Measurements from ENCODE around the gene ZNF227.
"Not testable (repeated sequence)": the region's sequence is repeated elsewhere in the genome, so short reads cannot be mapped to it uniquely, and the experiment has no call there.

Gene ZNF227

GRCh38 chr19:44212250-44212865, at the start of gene ZNF227:
Gene ZNF227 (plus strand): TSS chr19:44212532. CDS start chr19:44217793, 5,261 bp downstream.
- Histone ChIP-seq H3K27ac (peak within 1 kb of the TSS; percentile 31 to 92 (median 83)), H3K4me3 (peak within 1 kb of the TSS; percentile 59 to 86 (median 69))

GRCh38 chr19:44163789-44164188, 48.5 kb upstream of the ZNF227 start:
- H3K4me3 ChIP-seq, result no peak overlapping the region

GRCh38 chr19:44164327-44164672, 48.0 kb upstream of the ZNF227 start:
- Histone ChIP-seq H3K27ac (peak overlapping the region in 13 of 21 experiments; percentile 8 to 93 (median 89)), H3K4me3 (peak overlapping the region; percentile 56 to 81 (median 68))

More at GRCh38 chr19:44163789-44164188, 48.5 kb upstream of the ZNF227 start:
- H3K27ac ChIP-seq, result no peak overlapping the region

- peak within 1 kb of the TSS; percentile 56 to 81 (median 68) for H3K4me3 ChIP-seq
- peak within 1 kb of the TSS; percentile 67 to 93 (median 87) for H3K27ac ChIP-seq
Observed at GRCh38 chr19:44164673-44165512, 47.4 kb upstream of the ZNF227 start, which contains the start of gene ZNF226. Gene ZNF226 (plus strand): TSS chr19:44165100. CDS start chr19:44170081, 4,981 bp downstream.

DNA sequence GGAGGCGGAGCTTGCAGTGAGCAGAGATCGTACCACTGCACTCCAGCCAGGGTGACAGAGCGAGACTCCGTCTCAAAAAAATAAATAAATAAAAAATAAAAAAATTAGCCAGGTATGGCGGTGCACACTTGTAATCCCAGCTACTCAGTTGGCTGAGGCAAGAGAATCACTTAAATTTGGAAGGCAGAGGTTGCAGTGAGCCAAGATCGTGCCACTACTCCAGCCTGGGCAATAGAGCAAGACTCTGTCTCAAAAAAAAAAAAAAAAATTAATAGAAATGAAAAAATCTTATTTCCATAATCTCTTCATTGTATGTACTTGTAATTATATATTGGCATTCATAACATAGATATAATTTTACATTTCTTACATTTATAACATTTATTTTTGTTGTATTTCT, 41.7 kb upstream of the ZNF227 start:
- H3K27ac ChIP-seq, H3K4me3 ChIP-seq: not testable (repeated sequence)

- H3K27ac ChIP-seq, result no peak overlapping the region
- H3K4me3 ChIP-seq, result no peak overlapping the region
Observed at GRCh38 chr19:44176590-44176989, 35.7 kb upstream of the ZNF227 start.

DNA sequence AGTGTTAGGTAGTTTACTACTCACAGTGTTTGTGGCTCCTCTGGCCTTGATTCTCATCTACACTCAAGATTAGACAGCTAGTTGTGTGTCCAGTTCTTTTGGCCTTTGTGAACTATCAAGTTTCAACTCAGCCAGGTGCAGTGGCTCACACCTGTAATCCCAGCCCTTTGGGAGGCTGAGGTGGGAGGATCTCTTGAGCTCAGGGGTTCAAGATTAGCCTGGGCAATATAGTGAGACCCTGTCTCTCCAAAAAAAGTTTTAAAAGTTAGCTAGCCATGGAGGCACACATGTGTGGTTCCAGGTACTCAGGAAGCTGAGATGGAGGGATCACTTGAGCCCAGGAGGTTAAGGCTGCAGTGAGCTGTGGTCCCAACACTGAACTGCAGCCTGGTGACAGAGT, 31.4 kb upstream of the ZNF227 start:
- H3K27ac ChIP-seq, result no peak overlapping the region

GRCh38 chr19:44182145-44182544, 30.2 kb upstream of the ZNF227 start:
- Histone ChIP-seq H3K27ac (no peak overlapping the region), H3K4me3 (no peak overlapping the region)

More for the DNA sequence above, 31.4 kb upstream of the ZNF227 start:
- H3K4me3 ChIP-seq, result no peak overlapping the region

GRCh38 chr19:44190020-44190419, 22.3 kb upstream of the ZNF227 start:
- Histone ChIP-seq H3K4me3 (no peak overlapping the region), H3K27ac (no peak overlapping the region)

DNA sequence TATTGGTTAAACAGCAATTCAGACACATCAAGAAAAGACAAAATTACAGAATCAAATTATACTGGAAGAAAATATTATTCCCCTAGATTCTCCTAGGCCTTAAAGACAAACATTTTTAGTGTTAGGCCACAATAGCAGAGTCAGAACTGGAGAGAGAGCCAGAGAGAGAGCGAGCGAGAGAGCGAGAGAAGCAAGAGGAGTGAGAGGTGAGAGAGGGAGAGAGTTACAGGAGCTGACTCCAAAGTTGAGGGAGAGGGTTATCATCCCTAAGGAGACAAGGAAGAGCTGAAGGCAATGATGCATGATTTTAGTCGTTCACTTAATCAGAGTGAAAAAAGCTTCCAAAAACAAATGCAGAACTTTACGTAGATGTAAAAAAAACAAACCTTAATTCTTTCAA, 20.2 kb upstream of the ZNF227 start:
- no peak overlapping the region for H3K27ac ChIP-seq
- no peak overlapping the region for H3K4me3 ChIP-seq

DNA sequence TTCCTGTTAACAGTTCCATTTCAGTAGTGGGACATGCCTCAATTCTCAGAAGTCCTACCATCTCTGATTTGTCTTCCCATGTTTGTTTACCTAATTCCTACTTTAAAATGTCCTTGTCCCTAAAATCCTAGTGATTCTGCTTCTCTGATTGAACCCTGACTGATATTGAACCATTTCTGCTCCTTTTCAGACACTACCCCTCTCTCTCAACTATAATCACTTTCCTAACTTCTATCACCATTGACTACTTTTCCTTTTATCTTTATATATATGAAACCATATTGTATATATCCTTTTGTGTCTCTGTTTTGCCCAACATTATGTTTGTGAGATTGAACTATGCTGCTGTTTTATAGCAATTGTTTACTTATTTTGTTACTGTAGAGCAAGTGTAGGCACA, 15.6 kb upstream of the ZNF227 start:
- Histone ChIP-seq H3K4me3 (no peak overlapping the region), H3K27ac (no peak overlapping the region)

DNA sequence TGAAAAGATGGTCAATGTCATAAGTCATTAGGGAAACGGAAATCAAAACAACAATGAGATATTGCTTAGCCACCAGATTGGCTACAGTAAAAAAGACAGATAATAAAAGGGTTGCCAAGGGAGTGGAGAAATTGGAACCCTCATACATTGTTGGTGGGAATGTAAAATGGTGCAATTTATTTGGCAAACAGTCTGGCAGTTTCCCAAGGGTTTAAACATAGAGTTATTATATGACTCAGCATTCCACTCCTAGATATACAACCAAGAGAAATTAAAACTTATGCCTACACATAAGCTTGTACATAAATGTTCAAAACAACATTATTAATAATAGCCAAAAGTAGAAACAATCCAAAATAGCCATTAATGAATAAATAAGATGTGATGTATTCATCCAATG, 9.9 kb upstream of the ZNF227 start:
- H3K27ac ChIP-seq, result no peak overlapping the region
- no peak overlapping the region for H3K4me3 ChIP-seq

DNA sequence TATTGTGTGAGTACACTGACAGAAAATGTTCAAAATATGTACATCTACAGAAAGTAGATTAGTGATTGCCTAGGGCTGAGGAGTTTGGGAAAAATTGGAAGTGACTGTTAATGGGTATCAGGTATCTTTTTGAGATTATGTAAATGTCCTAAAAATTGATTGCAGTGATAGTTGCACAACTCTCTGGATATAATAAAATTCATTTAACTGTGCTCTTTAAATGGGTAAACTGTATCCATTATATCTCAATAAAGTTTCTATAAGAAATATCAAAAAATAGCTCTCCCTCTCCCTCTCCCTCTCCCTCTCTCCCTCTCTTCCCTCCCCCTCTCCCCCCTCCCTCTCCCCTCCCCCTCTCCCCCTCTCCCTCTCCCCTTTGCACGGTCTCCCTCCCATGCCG, 9.4 kb upstream of the ZNF227 start:
- Histone ChIP-seq H3K27ac (no peak overlapping the region), H3K4me3 (no peak overlapping the region)

- not testable (repeated sequence) for H3K4me3 ChIP-seq, H3K27ac ChIP-seq
Observed at GRCh38 chr19:44203877-44204276, 8.5 kb upstream of the ZNF227 start.

DNA sequence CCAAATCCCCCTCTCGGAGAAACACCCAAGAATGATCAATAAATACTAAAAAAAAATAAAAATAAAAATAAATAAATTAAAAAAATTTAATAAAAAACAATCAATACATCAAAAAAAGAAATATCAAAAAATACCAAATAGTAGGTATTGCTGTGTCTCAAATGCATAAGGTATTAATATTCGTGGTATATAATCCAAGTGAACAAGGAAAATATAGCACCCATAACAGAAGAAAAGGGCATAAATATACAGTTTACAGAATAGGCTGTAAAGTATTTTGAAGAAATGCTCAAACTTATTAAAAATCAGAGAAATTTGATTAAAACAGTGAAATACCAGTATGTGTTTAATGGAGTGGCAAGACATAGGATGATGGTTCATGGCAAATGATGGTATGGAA, 7.6 kb upstream of the ZNF227 start:
- Histone ChIP-seq H3K27ac (no peak overlapping the region), H3K4me3 (no peak overlapping the region)

GRCh38 chr19:44207126-44207803, 5.1 kb upstream of the ZNF227 start:
- peak overlapping the region; percentile 51 to 66 (median 55) for H3K4me3 ChIP-seq
- H3K27ac ChIP-seq, result peak overlapping the region in 20 of 21 experiments; percentile 59 to 93 (median 86)

GRCh38 chr19:44212866-44213346, 574 bp downstream of the ZNF227 start:
- Histone ChIP-seq H3K27ac (peak overlapping the region; percentile 31 to 92 (median 83)), H3K4me3 (peak overlapping the region; percentile 59 to 86 (median 69))

DNA sequence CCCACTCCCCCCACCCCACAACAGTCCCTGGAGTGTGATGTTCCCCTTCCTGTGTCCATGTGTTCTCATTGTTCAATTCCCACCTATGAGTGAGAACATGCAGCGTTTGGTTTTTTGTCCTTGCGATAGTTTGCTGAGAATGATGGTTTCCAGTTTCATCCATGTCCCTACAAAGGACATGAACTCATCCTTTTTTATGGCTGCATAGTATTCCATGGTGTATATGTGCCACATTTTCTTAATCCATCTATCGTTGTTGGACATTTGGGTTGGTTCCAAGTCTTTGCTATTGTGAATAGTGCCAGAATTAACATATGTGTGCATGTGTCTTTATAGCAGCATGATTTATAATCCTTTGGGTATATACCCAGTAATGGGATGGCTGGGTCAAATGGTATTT, 7.6 kb downstream of the ZNF227 start:
- H3K4me3 ChIP-seq, H3K27ac ChIP-seq: not testable (repeated sequence)

DNA sequence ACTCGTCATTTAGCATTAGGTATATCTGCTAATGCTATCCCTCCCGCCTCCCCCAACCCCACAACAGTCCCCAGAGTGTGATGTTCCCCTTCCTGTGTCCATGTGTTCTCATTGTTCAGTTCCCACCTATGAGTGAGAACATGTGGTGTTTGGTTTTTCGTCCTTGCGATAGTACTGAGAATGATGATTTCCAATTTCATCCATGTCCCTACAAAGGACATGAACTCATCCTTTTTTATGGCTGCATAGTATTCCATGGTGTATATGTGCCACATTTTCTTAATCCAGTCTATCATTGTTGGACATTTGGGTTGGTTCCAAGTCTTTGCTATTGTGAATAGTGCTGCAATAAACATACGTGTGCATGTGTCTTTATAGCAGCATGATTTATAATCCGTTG, 8.4 kb downstream of the ZNF227 start:
- not testable (repeated sequence) for H3K4me3 ChIP-seq, H3K27ac ChIP-seq

GRCh38 chr19:44221291-44221690, 9.0 kb downstream of the ZNF227 start:
- not testable (repeated sequence) for H3K27ac ChIP-seq, H3K4me3 ChIP-seq
